Activated naive CD4-positive, alpha-beta T cell treated with anti-CD3 and anti-CD28 coated beads, Interleukin-2, amount 50 U/mL, for 72 hours (primary cell): Measurements from ENCODE around the gene CDH13. TPM values are rescaled to one million over a fixed set of nuclear protein-coding genes. Genes with fewer than 3 reads are reported as not detected.

Source experiments
- ATAC-seq, 2 donors: fragments of 150-1000 bp; cut with Tn5 transposase; 2 replicates each; pipeline ENCODE4 v1.10.0; 2021; ENCODE audit warnings: mild to moderate bottlenecking in 2 of 2, moderate library complexity in 2 of 2
- DNase-seq, 2 donors: peaks; one replicate each; pipeline ENCODE4 v3.0.0; 2021 to 2022; ENCODE audit warnings: low spot score in 2 of 2
- H3K27ac Mint-ChIP-seq, 2 donors: one replicate each; pipeline ENCODE4 v1.8.0; 2022; ENCODE audit warnings: mild to moderate bottlenecking in 2 of 2, mixed read lengths in 2 of 2
- H3K36me3 Mint-ChIP-seq, 2 donors: one replicate each; pipeline ENCODE4 v1.8.0; 2022; ENCODE audit warnings: mixed read lengths in 2 of 2
- H3K9me3 Mint-ChIP-seq, 2 donors: one replicate each; pipeline ENCODE4 v1.8.0; 2022; ENCODE audit warnings: mixed read lengths in 2 of 2
- total RNA-seq, 2 donors: library from RNA; stranded (reverse); gene quantifications; one replicate each; pipeline ENCODE4 v1.2.3, GENCODE V29; 2022

CDH13 gene
- total RNA-seq, 2 donors from 2014 or later = not detected

DNA sequence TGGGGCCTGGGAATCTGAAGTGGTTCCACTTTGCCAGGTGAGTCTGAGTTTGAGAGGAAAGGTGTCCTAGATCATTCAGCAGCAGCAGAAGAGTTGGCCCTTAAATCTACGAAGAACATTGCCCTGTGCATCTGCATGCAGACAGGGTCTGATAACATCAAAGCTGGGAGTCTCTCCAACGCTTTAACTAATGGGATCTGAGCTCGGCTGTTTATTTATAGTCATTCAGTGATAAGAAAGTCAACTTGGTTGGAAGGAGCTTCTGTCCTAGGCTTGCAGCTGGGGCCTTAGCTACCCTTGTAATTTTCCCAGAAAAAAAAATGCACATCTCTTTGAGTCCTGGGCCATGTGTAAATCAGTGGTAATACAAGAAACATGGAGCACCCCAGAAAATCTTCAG lies 763.0 kb downstream of the CDH13 start:
- DNase-seq (no peak), ATAC-seq (no peak)
- H3K27ac Mint-ChIP-seq = no peak overlapping the region
- H3K9me3 Mint-ChIP-seq = peaks cover 17 to 20% of the 10 kb centered on the region in 2 donors
- peaks cover 0 to 5% of the 10 kb centered on the region in 2 donors for H3K36me3 Mint-ChIP-seq

DNA sequence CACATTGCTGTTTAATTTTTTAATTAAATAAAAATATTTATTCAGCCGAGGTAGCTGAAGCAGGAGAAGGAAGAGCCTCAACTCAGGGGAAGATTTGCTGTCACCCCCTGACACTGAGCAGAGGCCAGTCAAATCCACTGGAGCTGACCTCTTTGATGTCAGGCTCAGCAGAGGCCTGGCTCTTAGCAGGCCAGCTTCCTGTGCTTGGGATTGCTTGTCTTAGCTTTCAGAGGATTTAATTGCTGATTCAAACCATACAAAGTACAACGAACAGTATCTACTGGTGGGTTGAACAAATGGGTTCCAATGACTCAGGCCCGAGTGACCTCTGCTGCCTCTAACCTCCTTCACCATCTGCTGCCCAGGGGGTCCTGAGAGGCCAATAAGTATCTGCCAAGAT lies 764.0 kb downstream of the CDH13 start:
- Mint-ChIP-seq H3K9me3 (peaks cover 18 to 22% of the 10 kb centered on the region in 2 donors), H3K27ac (no peak overlapping the region), H3K36me3 (peaks cover 0 to 5% of the 10 kb centered on the region in 2 donors)
- DNase-seq = no peak
- no peak for ATAC-seq

DNA sequence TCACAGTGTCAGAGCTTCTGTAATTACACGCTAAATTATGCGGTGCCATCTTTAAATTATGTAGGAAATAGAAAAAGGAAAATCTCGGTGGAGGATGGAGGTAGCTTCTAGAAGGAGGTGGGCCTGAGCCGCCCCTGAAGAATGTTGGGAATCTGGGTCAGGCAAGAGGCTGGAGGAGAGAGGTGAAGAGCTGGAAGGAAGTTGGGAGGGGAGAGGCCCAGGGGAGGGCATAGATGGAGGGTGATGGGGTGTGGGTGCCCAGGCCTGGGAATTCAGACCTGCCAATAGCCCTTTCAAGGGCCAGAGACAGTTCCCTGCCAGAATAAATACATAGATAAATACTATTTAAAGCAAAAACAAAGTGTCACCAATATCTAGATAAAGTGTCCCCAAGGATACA lies 766.0 kb downstream of the CDH13 start:
- ATAC-seq = no peak
- Mint-ChIP-seq H3K27ac (no peak overlapping the region), H3K9me3 (peaks cover 21 to 25% of the 10 kb centered on the region in 2 donors), H3K36me3 (peaks cover 0 to 5% of the 10 kb centered on the region in 2 donors)
- DNase-seq = no peak

DNA sequence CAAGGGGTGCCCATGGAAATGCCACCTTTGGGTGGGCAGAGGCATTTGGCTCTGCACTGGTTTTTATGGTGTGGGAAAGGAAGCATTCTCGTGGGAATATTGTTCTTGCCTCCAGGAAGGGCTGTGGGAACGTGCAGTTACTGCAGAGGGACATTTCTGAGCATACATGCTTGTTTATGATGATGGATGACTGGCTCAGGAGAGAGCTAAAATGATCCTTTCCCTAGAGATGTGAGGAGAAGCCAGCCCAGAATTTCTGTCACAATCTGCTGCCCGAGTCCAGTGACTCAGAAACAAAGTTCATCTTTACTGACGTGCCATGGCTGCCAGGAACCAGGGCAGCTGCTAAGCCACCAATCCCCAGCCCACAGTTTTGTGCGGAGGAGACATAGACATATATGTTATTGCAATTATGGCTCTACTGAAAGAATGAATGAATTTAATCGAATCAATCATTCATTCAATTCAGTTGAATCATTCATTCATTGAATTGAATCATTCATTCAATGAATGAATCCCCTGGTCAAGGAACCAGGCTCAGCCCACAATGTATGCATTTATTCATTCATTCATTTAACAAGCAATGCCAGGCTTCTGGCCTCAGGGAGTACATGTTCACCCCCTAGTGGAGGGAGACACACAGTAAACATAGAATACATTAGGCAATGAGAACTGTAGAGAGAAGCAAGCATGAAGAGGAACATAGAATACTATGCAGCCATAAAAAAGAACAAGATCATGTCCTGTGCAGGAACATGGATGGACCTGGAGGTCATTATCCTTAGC lies 766.6 kb downstream of the CDH13 start:
- DNase-seq (no peak), ATAC-seq (no peak)
- Mint-ChIP-seq H3K27ac (no peak overlapping the region), H3K36me3 (peaks cover 0 to 5% of the 10 kb centered on the region in 2 donors), H3K9me3 (peaks cover 21 to 27% of the 10 kb centered on the region in 2 donors)

DNA sequence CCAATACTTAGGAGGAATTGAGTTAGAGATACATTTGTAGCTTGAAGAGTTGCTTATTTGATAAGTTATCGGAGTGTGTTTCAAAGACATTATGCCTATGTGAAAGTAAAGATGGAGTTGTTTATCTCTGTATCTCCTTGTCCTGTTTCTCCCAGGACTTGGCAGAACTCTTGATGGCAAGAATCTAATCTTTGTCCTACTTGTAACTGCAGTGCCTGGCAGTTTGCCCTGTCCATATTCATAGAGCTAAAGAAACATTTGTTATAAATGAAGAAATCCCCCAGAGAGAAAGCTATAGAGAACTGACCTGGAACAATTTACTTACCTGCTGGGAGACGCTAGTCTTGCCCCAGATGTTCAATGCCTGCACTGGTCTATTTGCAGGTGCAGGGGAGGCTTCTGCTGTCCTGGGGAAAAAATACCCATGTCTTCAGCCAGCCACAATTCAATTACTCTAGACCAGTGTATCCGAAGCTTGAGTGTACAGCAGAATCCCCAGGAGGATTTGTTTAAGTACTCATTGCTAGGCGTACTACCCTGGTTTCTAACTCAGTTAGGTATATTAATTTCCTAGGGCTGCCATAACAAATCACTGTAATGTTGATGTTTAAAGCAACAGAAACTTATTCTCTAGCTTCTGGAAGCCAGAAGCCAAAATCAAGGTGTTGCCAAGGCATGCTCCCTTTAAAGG lies 771.0 kb downstream of the CDH13 start:
- ATAC-seq (no peak), DNase-seq (no peak)
- Mint-ChIP-seq H3K36me3 (peaks cover 5% of the 10 kb centered on the region in 2 donors), H3K9me3 (peaks cover 17 to 31% of the 10 kb centered on the region in 2 donors), H3K27ac (no peak overlapping the region)

DNA sequence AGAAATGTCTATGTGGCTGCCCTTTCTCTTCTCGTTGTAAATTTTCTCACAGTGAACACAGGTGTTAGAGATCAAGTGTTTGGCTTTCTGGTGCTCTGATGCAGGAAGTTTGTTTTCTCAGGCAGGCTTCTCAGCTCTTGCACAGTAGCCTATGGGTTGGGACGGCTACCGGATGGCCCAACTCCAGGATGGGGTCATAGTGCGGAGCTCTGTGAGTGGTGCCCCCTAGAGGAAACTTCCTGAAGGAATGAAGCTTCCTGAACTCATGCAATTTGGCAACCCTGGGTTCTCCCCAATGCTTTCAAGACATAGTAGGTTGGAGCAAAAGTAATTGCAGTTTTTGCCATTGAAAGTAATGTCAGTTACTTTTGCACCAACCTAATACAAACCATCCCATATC lies 773.5 kb downstream of the CDH13 start:
- peaks cover 0 to 5% of the 10 kb centered on the region in 2 donors for H3K36me3 Mint-ChIP-seq
- ATAC-seq = no peak
- H3K27ac Mint-ChIP-seq = no peak overlapping the region
- peaks cover 3 to 15% of the 10 kb centered on the region in 2 donors for H3K9me3 Mint-ChIP-seq
- no peak for DNase-seq

DNA sequence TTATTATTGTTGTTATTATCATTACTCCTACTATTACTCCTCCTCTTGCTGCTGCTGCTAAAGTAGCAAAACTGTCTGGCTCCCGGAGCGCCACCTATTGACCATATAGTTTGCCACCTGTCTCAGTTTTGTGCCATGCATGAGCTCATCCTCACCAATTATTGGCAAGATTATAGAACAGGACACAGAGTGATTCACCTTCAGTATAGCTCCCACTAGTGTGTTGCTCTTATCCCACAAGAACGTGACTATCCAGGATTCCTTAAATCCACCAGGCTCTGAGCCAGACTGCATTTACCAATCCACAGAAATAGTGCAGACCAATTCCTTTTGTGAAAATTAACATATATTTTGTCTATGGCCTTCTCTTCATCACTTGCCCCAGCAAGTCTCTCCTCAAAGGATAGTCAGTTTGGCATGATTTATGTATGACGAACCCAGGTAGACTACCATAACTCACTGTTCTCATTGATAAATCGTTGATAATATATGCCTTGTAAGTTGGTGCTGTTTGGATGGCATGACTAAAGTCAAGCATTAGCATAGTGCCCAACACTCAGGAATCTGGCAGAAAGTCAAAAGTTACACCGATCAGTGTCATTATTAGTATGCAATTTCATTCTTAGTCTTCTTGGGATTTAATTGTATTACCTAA lies 775.5 kb downstream of the CDH13 start:
- Mint-ChIP-seq H3K36me3 (peaks cover 0 to 5% of the 10 kb centered on the region in 2 donors), H3K9me3 (peaks cover 0 to 10% of the 10 kb centered on the region in 2 donors), H3K27ac (no peak overlapping the region)
- no peak for DNase-seq
- ATAC-seq = no peak

DNA sequence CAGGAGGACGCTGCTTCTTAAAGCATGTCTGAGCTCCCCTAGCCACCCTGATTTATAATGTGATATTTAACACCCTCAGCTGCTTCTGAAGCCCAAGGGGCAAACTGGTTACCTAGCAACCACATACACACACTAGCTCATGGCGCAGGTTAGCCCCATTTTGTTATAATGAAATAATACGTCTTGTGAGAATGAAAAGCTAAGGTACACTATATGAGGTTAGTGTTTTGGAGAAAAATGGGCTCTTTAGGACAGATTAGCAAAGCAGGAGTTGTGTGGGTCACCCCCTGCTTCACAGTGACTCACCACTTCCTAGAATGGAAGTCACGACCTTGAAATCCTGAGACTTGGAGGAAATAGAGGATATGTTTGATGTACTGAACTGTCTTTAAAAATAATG lies 776.2 kb downstream of the CDH13 start:
- H3K9me3 Mint-ChIP-seq = peaks cover 0 to 10% of the 10 kb centered on the region in 2 donors
- ATAC-seq (no peak), DNase-seq (no peak)
- no peak overlapping the region for H3K27ac Mint-ChIP-seq
- peaks cover 0 to 5% of the 10 kb centered on the region in 2 donors for H3K36me3 Mint-ChIP-seq

DNA sequence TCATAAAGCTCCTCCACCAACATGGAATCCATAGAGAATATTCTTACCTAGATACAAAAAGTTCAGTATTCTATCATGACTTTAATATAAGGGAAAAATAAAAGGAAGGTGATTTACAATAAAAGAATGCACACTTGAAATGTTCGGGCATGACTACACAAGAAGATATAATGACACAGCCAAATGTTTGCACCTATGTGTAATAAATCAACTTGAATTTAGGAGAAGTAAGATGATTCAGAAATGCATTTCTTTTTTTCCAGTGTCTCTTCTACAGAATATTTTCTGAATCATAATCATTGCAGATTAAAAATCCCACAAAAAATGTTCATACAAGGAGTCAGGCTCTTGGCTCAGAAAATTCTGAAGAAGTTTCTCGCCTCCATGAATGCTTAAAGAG lies 777.0 kb downstream of the CDH13 start:
- no peak overlapping the region for H3K27ac Mint-ChIP-seq
- no peak for ATAC-seq
- no peak for DNase-seq
- peaks cover 2 to 9% of the 10 kb centered on the region in 2 donors for H3K9me3 Mint-ChIP-seq
- H3K36me3 Mint-ChIP-seq = peaks cover 0 to 5% of the 10 kb centered on the region in 2 donors

DNA sequence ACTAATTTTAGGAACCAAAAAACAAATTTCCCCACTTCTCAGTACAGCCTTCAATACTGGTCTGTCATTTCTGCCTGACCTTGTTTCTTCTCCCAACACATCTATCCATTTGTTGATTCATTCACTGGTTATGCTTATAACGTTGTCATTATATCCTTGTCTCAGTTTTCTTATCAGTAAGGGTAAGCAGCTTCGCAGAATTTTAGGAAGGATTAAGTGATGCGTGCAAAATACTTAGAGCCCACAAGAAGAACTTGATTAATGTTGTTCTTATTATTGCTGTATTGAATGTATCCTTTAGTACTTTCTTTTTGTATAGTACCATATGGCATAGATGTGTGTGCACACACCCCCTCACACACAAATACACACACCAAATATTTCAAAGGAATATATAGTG lies 777.5 kb downstream of the CDH13 start:
- Mint-ChIP-seq H3K36me3 (peaks cover 0 to 5% of the 10 kb centered on the region in 2 donors), H3K27ac (no peak overlapping the region), H3K9me3 (peaks cover 5 to 11% of the 10 kb centered on the region in 2 donors)
- ATAC-seq (no peak), DNase-seq (no peak)

DNA sequence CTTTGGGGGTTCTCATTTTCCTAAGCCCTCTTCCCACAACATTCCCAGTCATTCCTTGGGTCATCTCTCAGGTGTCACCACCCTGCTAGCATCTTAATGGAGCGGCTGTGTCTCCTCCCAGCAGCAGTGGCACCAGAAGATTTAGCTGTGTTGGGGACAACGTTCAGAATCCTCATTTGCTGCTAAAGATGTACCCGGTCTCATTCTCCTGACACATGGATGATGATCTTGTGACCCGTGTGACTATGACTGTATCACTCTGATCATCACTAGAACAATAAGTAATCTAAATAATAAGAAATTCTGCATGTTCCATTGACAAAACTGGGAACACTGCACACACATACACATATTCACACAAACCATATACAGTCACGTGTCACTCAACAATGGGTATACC lies 781.2 kb downstream of the CDH13 start:
- Mint-ChIP-seq H3K36me3 (no peaks in the 10 kb centered on the region), H3K27ac (no peak overlapping the region), H3K9me3 (peaks cover 4 to 11% of the 10 kb centered on the region in 2 donors)
- no peak for DNase-seq
- ATAC-seq = no peak

DNA sequence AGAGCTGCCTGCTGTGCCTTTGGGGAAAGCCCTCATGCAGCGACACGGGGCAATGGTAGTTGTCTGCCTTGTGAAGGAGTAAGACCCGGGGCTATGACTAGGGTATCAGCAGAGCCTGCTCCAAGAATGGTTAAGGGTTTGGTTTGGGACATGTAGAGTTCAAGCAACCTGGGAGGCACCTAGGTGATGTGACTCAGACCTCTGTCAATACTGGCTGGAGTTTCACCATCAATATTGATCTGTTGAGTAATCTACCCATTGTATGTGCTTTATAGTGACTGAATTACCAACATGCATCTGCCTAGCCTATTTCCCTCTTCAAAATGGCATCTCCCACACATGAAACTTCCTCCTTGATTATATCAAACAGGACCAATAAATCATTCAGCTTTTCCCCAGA lies 782.6 kb downstream of the CDH13 start:
- H3K9me3 Mint-ChIP-seq = peaks cover 4 to 11% of the 10 kb centered on the region in 2 donors
- DNase-seq (no peak), ATAC-seq (no peak)
- no peak overlapping the region for H3K27ac Mint-ChIP-seq
- no peaks in the 10 kb centered on the region for H3K36me3 Mint-ChIP-seq

DNA sequence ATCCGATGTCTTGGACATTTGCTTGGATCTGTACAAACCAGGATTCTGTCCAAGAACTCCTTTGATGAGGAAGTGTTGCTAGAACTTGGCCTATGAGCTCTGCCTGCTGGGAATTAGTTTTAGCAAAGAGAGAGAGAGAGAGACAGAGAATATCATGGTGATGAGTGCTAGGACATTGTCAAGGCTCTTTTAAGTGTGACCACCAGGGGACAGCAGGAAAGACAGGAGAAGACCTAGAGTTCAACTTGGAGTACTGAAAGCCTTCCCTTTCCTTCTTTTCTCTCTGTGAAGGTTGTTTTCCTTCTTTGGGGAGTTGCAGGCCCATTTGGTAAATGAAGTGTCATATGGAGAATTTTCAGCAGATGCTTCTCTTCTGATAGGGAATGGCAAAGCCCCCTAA lies 791.8 kb downstream of the CDH13 start:
- no peak overlapping the region for H3K27ac Mint-ChIP-seq
- no peak for ATAC-seq
- H3K36me3 Mint-ChIP-seq = no peaks in the 10 kb centered on the region
- DNase-seq = no peak
- peaks cover 4% of the 10 kb centered on the region in 2 donors for H3K9me3 Mint-ChIP-seq

DNA sequence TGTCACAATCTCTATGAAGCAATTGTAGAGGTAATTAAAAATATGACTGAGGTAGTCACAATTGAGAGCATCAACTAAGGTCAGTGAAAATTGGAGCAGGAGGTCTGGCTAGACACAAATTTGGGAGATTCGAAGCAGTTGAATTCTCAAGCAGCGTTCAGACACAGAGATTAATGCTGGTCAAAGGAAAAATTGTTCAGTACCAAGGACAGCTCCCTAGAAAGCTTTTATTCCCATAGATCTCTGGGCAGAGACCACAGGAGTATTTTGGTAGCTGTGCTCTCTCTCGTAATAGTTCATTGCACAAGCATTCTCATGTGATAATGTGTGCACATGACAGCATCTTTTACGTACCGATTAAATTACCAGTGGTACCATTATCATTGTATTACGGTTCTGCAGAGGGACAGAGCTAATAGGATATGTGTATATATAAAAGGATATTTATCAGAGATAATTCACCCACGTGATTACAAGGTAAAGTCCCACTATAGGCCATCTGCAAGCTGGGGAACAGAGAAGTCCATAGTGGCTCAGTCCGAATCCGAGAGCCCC lies 793.5 kb downstream of the CDH13 start:
- ATAC-seq (no peak), DNase-seq (no peak)
- Mint-ChIP-seq H3K27ac (no peak overlapping the region), H3K9me3 (peaks cover 4 to 11% of the 10 kb centered on the region in 2 donors), H3K36me3 (no peaks in the 10 kb centered on the region)

DNA sequence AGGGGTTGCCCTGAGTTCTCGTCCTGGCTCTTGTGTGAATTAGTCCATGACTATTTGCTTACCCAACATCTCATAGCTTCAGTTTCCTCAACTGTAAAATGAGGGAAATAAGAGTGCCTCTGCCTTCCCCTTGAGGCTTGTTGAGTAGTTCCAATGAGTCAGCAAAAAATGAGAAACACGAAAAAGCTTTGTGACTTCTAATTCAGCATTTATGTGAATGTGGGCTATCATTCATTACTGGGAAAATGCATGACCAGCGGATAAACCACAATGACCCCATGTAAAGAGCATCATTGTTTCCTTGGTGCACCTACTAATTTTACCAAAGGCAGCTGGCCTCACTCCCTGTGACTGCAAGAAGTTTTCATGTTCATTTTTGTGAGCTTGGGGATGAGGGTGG lies 806.4 kb downstream of the CDH13 start:
- ATAC-seq (no peak), DNase-seq (no peak)
- no peak overlapping the region for H3K27ac Mint-ChIP-seq
- H3K36me3 Mint-ChIP-seq = peaks cover 0 to 4% of the 10 kb centered on the region in 2 donors
- peaks cover 8 to 9% of the 10 kb centered on the region in 2 donors for H3K9me3 Mint-ChIP-seq

DNA sequence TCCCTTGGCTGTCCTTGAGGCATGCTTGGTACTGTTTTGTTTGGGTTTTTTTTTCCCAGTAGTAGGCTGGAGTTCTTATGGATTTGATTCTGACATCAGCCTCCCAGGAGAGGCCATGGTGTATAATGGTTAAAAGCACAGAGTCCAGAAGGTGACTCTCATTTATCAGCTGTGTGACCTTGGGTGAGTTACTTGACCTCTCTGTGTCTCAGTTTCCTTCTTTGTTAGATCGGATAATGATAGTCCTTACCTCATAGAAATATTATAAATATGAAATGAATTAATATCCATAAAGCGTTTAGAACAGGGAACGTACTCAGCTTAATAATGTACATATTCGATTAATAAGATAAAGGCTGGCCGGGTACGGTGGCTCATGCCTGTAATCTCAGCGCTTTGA lies 810.3 kb downstream of the CDH13 start:
- DNase-seq = no peak
- no peak for ATAC-seq
- no peak overlapping the region for H3K27ac Mint-ChIP-seq
- H3K36me3 Mint-ChIP-seq = no peaks in the 10 kb centered on the region
- peaks cover 0 to 5% of the 10 kb centered on the region in 2 donors for H3K9me3 Mint-ChIP-seq

DNA sequence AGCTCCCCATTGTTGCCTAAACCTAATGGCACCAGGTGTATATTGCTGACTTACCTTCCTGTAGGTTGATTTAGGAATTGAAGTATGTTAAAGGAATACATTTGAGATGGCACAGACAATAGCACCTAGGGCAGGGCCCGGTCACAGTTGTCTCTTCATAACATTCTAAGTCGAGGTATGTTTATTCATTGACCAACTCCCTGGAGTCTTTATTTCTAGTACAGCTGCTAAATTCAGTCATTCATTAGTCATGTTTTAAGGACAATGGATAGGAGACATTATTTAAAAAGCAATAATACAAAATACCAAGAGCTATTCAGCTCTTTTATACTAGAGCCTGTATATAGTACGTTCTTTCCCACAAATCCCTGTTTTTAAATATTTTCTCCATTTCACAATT lies 811.6 kb downstream of the CDH13 start:
- ATAC-seq (no peak), DNase-seq (no peak)
- H3K36me3 Mint-ChIP-seq = no peaks in the 10 kb centered on the region
- H3K27ac Mint-ChIP-seq = no peak overlapping the region
- H3K9me3 Mint-ChIP-seq = peaks cover 0 to 5% of the 10 kb centered on the region in 2 donors
